HL-60 (cell line): Measurements from ENCODE around the gene LHFPL6.

Experiments
- DNase-seq, 2 experiments: peaks; one replicate each; pipeline ENCODE4 v3.0.0-alpha.2; 2010 to 2020; ENCODE audit warnings: low read depth in 1 of 2, low spot score in 1 of 2
- H3K27ac ChIP-seq: fragments of 250-450 bp; sonication (Bioruptor Pico); replicated peaks from 2 replicates; pipeline ENCODE4 v1.5.1; 2020; ENCODE audit warnings: mild to moderate bottlenecking, moderate library complexity
- H3K27me3 ChIP-seq: fragments of 250-450 bp; sonication (Bioruptor Pico); 2 replicates; pipeline ENCODE4 v1.5.1; 2021; ENCODE audit warnings: mild to moderate bottlenecking, moderate library complexity; ENCODE audit not compliant: insufficient read depth, poor library complexity, severe bottlenecking
- H3K4me3 ChIP-seq: replicated peaks from 2 replicates; pipeline ENCODE4 v1.5.1; 2011; ENCODE audit warnings: mild to moderate bottlenecking, control low read depth, low read length; ENCODE audit not compliant: insufficient read depth
- CTCF ChIP-seq: IDR thresholded peaks from one replicate; pipeline ENCODE4 v1.5.1; 2011; ENCODE audit warnings: low read length, control low read depth, inconsistent platforms; ENCODE audit not compliant: insufficient read depth
- GABPA ChIP-seq: IDR thresholded peaks from 2 replicates; pipeline ENCODE4 v1.6.1; 2012; ENCODE audit warnings: low read depth
- POLR2AphosphoS5 ChIP-seq: IDR thresholded peaks from 2 replicates; pipeline ENCODE4 v1.6.1; 2012; ENCODE audit warnings: low read depth
- SPI1 ChIP-seq: IDR thresholded peaks from 2 replicates; pipeline ENCODE4 v1.6.1; 2012; ENCODE audit warnings: low read depth, mild to moderate bottlenecking, borderline replicate concordance
- TF ChIP-seq, protein P1 (sequence below): IDR thresholded peaks from 2 replicates; pipeline ENCODE4 v1.6.1; 2012; ENCODE audit warnings: low read depth; ENCODE audit not compliant: insufficient replicate concordance

The LHFPL6 gene

GRCh38 chr13:39612023-39612637 lies 9.1 kb upstream of the LHFPL6 start:
- no peaks in the 10 kb centered on the region for H3K27me3 ChIP-seq
- H3K4me3 ChIP-seq, result no peak overlapping the region
- H3K27ac ChIP-seq, result no peak overlapping the region
- DNase-seq, result peak; percentile 16 to 64
- no peak for TF ChIP-seq POLR2AphosphoS5
- peak; percentile 78 for TF ChIP-seq CTCF

DNA sequence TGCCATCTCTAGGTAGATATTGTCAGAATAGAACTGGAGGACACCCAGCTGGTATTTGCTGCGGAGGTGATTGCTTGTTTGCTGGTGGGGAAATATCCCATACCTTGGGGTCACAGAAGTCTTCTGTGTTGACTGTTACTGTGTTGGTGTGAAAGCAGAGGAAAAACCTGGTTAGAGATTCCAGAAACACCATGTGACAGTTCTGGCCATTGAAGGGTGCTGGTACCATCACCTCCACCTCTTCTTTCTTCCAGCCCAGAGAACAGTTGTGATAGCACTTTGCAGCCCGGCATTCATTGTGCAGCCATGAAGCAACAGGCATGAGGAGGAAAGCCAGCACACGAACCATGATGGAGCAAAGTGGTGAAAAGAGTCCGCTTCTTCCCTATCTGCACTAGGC lies 4.9 kb upstream of the LHFPL6 start:
- Histone ChIP-seq H3K27ac (no peak overlapping the region), H3K27me3 (peaks cover 29% of the 10 kb centered on the region), H3K4me3 (no peak overlapping the region)
- TF ChIP-seq POLR2AphosphoS5 (no peak), CTCF (no peak), GABPA (no peak), SPI1 (no peak)
- TF ChIP-seq, protein P1, sequence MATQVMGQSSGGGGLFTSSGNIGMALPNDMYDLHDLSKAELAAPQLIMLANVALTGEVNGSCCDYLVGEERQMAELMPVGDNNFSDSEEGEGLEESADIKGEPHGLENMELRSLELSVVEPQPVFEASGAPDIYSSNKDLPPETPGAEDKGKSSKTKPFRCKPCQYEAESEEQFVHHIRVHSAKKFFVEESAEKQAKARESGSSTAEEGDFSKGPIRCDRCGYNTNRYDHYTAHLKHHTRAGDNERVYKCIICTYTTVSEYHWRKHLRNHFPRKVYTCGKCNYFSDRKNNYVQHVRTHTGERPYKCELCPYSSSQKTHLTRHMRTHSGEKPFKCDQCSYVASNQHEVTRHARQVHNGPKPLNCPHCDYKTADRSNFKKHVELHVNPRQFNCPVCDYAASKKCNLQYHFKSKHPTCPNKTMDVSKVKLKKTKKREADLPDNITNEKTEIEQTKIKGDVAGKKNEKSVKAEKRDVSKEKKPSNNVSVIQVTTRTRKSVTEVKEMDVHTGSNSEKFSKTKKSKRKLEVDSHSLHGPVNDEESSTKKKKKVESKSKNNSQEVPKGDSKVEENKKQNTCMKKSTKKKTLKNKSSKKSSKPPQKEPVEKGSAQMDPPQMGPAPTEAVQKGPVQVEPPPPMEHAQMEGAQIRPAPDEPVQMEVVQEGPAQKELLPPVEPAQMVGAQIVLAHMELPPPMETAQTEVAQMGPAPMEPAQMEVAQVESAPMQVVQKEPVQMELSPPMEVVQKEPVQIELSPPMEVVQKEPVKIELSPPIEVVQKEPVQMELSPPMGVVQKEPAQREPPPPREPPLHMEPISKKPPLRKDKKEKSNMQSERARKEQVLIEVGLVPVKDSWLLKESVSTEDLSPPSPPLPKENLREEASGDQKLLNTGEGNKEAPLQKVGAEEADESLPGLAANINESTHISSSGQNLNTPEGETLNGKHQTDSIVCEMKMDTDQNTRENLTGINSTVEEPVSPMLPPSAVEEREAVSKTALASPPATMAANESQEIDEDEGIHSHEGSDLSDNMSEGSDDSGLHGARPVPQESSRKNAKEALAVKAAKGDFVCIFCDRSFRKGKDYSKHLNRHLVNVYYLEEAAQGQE, result no peak
- DNase-seq, result no peak

DNA sequence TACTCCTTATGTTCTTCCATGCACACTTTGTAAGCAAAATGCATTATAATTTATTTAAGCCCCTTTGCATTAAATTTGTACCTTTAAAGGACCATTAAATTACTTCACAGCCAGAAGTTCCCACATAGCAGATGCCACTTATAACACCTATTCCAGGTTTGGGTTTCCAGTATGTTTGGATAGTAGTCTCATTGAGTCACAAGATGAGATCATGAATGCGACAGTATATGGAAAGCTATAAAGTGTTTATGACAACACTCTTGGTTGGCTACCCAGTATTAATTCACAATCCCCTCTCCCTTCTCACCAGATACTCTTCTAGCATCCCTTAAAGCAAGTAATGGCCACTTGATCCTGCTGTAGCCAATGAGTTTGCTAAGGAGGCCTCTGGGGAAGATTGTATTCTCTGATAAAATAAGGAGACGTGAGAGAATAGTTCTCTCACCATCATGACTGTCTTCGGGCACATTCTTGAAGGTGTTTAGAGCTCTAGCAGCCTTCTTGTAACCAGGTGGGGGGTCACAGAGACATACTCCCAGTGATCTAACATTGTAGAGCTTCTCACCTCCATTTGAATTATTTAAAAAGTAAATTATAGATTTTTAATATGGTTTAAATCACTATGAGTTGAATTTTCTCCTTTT lies 2.8 kb upstream of the LHFPL6 start:
- H3K4me3 ChIP-seq, result no peak overlapping the region
- no peak for DNase-seq
- H3K27me3 ChIP-seq, result peaks cover 46% of the 10 kb centered on the region
- H3K27ac ChIP-seq, result no peak overlapping the region
- TF ChIP-seq SPI1 (no peak), POLR2AphosphoS5 (no peak), CTCF (no peak), GABPA (no peak)
- TF ChIP-seq, protein P1, result no peak

- no peak for TF ChIP-seq GABPA
- TF ChIP-seq CTCF, result no peak
- TF ChIP-seq, protein P1, result no peak
- TF ChIP-seq SPI1, result no peak
- TF ChIP-seq POLR2AphosphoS5, result no peak
Observed at GRCh38 chr13:39604756-39605155, 1.8 kb upstream of the LHFPL6 start.

More at GRCh38 chr13:39604756-39605155, 1.8 kb upstream of the LHFPL6 start:
- H3K27ac ChIP-seq, result no peak overlapping the region
- no peak for DNase-seq
- peaks cover 48% of the 10 kb centered on the region for H3K27me3 ChIP-seq
- no peak overlapping the region for H3K4me3 ChIP-seq
